ENCODE measurements around the gene CALCOCO1. TPM values are rescaled to one million over a fixed set of nuclear protein-coding genes. Genes with fewer than 3 reads are reported as not detected.

Gene CALCOCO1
- total and polyA plus RNA-seq, 2 of the 8 experiments (the other 6 are each of a cell fraction or from before 2014, with no cell fraction given), result 20.3 to 39.3 TPM

DNA sequence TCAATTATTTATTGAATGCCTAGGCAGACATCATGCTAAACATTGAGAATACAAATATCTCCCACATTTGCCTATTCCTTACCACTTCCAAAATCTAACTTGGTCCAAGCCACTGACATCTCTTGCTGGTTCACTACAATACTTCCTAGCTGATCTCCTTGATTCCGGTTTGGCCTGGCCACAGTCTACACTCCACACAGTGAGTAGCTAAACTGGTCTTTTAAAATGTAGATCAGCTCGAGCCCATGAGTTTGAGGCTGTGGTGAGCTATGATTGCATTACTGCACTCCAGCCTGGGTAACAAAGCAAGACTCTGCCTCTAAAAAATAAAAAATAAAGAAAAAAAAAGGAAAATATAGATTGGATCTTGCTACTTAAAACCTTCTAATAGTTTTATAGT is 43.8 kb downstream of the CALCOCO1 start:
- H2BK5ac ChIP-seq (ENCODE audit: low read depth, low read length), result no peak overlapping the region
- TF ChIP-seq NANOG (IDR thresholded peaks at IDR 0.05; ENCODE audit: insufficient read depth, low read depth, low read length, poor library complexity, severe bottlenecking), result no peak
- TF ChIP-seq, protein P1, sequence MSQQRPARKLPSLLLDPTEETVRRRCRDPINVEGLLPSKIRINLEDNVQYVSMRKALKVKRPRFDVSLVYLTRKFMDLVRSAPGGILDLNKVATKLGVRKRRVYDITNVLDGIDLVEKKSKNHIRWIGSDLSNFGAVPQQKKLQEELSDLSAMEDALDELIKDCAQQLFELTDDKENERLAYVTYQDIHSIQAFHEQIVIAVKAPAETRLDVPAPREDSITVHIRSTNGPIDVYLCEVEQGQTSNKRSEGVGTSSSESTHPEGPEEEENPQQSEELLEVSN (IDR thresholded peaks at IDR 0.05), result no peak
- no peak for TF ChIP-seq JUND (IDR thresholded peaks at IDR 0.05; ENCODE audit: low read length)
- no peak overlapping the region for H4K8ac ChIP-seq (ENCODE audit: extremely low read depth, insufficient read depth, low read length)
- ChIA-PET CTCF (ENCODE audit: partially characterized antibody) (interaction anchor here (0.6 to 4.5 kb wide), 7 partner anchors 11 to 618 kb away, joined by 3 to 23 read pairs (median 3); no protein-coding TSS in a partner anchor), POLR2A (ENCODE audit: partially characterized antibody) (interaction anchor here (0.6 to 2.3 kb wide), 3 partner anchors 11 to 117 kb away, joined by 3 to 8 read pairs (median 3); no protein-coding TSS in a partner anchor)
- H3K27ac ChIP-seq (ENCODE audit: low read depth, low read length), result no peak overlapping the region
- no peaks in the 10 kb centered on the region for H3K36me3 ChIP-seq (ENCODE audit: control insufficient read depth in 2 of 4, insufficient read depth in 4 of 4, low read length in 3 of 4)
- H3K79me2 ChIP-seq (ENCODE audit: control insufficient read depth in 1 of 2, insufficient read depth in 2 of 2, low read length in 2 of 2), result no peaks in the 10 kb centered on the region
- 78% methylated on average over 2 of the region's 2 CpGs; no CpG with 5 or more reads in 1 of the 2 experiments for WGBS, 2 experiments (ENCODE audit: extremely low coverage in 1 of 2, insufficient coverage in 1 of 2, insufficient read length in 1 of 2, insufficient replicate concordance in 2 of 2, low coverage in 1 of 2, low lambda C conversion rate in 2 of 2, missing lambda C conversion rate in 1 of 2)
- no peak overlapping the region for H3K9ac ChIP-seq (replicated peaks in 1 of 4; ENCODE audit: extremely low read depth in 1 of 4, low read depth in 3 of 4, low read length in 3 of 4)
- no peak overlapping the region for H2BK15ac ChIP-seq (ENCODE audit: low read length)
- H2BK12ac ChIP-seq (ENCODE audit: low read depth, low read length), result no peak overlapping the region
- H3K18ac ChIP-seq (ENCODE audit: extremely low read depth, low read length), result no peak overlapping the region
- no peak overlapping the region for H2AFZ ChIP-seq (ENCODE audit: low read length)
- H2BK120ac ChIP-seq (replicated peaks; ENCODE audit: low read depth, low read length), result no peak overlapping the region
- H3K4ac ChIP-seq (replicated peaks; ENCODE audit: insufficient read length, low read depth, low read length), result no peak overlapping the region
- no peaks in the 10 kb centered on the region for H3K23me2 ChIP-seq (ENCODE audit: low read depth, low read length)
- peaks cover 0 to 3% (median 0%) of the 10 kb centered on the region in 4 experiments; a peak in 2 of 7 replicates for H3K4me1 ChIP-seq (replicated peaks in 1 of 4; ENCODE audit: control insufficient read depth in 3 of 4, insufficient read depth in 4 of 4, low read length in 3 of 4)
- no peak for DNase-seq (ENCODE audit: low read depth in 1 of 2, low spot score in 2 of 2)
- H2BK20ac ChIP-seq (ENCODE audit: low read length), result no peak overlapping the region
- no peak overlapping the region for H3K14ac ChIP-seq (ENCODE audit: insufficient read length)
- peak; percentile 42 for FAIRE-seq
- H3K27me3 ChIP-seq (replicated peaks in 1 of 4; ENCODE audit: control insufficient read depth in 3 of 4, extremely low read depth in 1 of 4, insufficient read depth in 3 of 4, low read length in 3 of 4), result no peaks in the 10 kb centered on the region
- no peaks in the 10 kb centered on the region for H3K79me1 ChIP-seq (ENCODE audit: low read depth, low read length)
- H4K91ac ChIP-seq (replicated peaks; ENCODE audit: insufficient read length, low read length), result no peak overlapping the region
- H3K9me3 ChIP-seq (ENCODE audit: insufficient read depth in 2 of 2, low read depth in 1 of 2, low read length in 1 of 2), result no peaks in the 10 kb centered on the region
- H3K4me2 ChIP-seq (ENCODE audit: insufficient read depth in 1 of 2, low read depth in 2 of 2, low read length in 2 of 2), result no peak overlapping the region
- H3K56ac ChIP-seq (replicated peaks; ENCODE audit: insufficient read length, low read depth, low read length), result no peak overlapping the region
- H3K23ac ChIP-seq (ENCODE audit: insufficient read length), result no peak overlapping the region
- no peaks in the 10 kb centered on the region for H4K20me1 ChIP-seq (replicated peaks in 1 of 2; ENCODE audit: control insufficient read depth in 1 of 2, insufficient read depth in 2 of 2, low read length in 2 of 2)
- no peak overlapping the region for H4K5ac ChIP-seq (ENCODE audit: insufficient read length, low read depth, low read length)
- no peak overlapping the region for H2AK5ac ChIP-seq (ENCODE audit: low read depth, low read length)
- no peak overlapping the region for H3K4me3 ChIP-seq (ENCODE audit: extremely low read depth in 1 of 4, insufficient read depth in 2 of 4, low read depth in 3 of 4, low read length in 4 of 4)
